ENCODE measurements around the gene CABP1. TPM values are rescaled to one million over a fixed set of nuclear protein-coding genes. Genes with fewer than 3 reads are reported as not detected.

Gene CABP1
- total RNA-seq, 1 experiment from 2014 or later = not detected

GRCh38 chr12:120640861-120641833 is 721 bp downstream of the CABP1 start:
- no peak for TF ChIP-seq EZH2 (IDR thresholded peaks at IDR 0.05; ENCODE audit: low read depth)
- TF ChIP-seq, protein P1, sequence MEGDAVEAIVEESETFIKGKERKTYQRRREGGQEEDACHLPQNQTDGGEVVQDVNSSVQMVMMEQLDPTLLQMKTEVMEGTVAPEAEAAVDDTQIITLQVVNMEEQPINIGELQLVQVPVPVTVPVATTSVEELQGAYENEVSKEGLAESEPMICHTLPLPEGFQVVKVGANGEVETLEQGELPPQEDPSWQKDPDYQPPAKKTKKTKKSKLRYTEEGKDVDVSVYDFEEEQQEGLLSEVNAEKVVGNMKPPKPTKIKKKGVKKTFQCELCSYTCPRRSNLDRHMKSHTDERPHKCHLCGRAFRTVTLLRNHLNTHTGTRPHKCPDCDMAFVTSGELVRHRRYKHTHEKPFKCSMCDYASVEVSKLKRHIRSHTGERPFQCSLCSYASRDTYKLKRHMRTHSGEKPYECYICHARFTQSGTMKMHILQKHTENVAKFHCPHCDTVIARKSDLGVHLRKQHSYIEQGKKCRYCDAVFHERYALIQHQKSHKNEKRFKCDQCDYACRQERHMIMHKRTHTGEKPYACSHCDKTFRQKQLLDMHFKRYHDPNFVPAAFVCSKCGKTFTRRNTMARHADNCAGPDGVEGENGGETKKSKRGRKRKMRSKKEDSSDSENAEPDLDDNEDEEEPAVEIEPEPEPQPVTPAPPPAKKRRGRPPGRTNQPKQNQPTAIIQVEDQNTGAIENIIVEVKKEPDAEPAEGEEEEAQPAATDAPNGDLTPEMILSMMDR (conservative IDR thresholded peaks at IDR 0.05) = no peak
- Histone ChIP-seq H3K4me1 (replicated peaks; ENCODE audit: insufficient read depth) (peaks cover 5% of the 10 kb centered on the region), H3K27ac (no peak overlapping the region), H3K27me3 (ENCODE audit: insufficient read depth, low read depth) (peaks cover 27% of the 10 kb centered on the region), H2AFZ (no peak overlapping the region), H3F3A (ENCODE audit: insufficient read depth, low read depth) (0 out of 2 replicates have a peak, but pooled peaks cover 4% of the 10 kb centered on the region), H3K9me3 (ENCODE audit: insufficient read depth, low read depth) (no peaks in the 10 kb centered on the region), H3K4me2 (peak overlapping the region; percentile 85), H3K9me2 (ENCODE audit: insufficient read depth) (no peaks in the 10 kb centered on the region), H3K4me3 (peak overlapping the region; percentile 54; the same call in 1 of the 2 replicates), H4K20me1 (ENCODE audit: insufficient read depth) (no peaks in the 10 kb centered on the region; the same call in 1 of the 2 replicates), H3K79me2 (ENCODE audit: low read depth) (no peaks in the 10 kb centered on the region), H3K36me3 (ENCODE audit: low read depth) (no peaks in the 10 kb centered on the region)
- peak; percentile 44 to 57 for DNase-seq
- intact Hi-C loops (cut with micrococcal nuclease; ENCODE audit: unreplicated experiment) = loop anchor here (10.0 kb wide), 1 partner anchor 286 kb away; no protein-coding TSS in a partner anchor
- POLR2A ChIA-PET (ENCODE audit: unreplicated experiment) = no interaction called here
- no TSS peak for BruUV-seq (replicated peaks)
- CTCF ChIA-PET = interaction anchor here (0.6 kb wide), 1 partner anchor 28 kb away, joined by 3 read pairs; no protein-coding TSS in a partner anchor

DNA sequence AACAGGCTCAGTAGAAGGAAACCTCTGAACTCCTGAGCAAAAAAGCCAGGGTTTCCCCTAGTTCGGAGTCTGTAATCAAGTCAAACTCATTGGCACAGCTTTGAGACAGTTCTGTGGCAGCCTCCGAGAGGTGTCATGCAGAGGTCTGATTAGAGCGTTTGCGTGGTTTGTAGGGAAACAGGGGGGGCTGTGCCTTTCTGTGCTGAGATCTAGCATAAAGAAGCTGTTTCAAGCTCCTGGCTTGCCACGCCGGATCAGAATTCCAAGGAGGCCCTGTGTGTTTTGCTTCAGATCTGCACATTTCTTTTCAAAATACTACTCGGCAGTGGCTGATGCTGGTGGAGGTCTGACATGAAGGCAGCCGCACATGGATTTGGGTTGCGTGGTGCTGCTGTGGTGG is 1.7 kb downstream of the CABP1 start:
- Histone ChIP-seq H3K4me2 (no peak overlapping the region), H3F3A (ENCODE audit: insufficient read depth, low read depth) (0 out of 2 replicates have a peak, but pooled peaks cover 4% of the 10 kb centered on the region), H3K4me1 (replicated peaks; ENCODE audit: insufficient read depth) (peaks cover 5% of the 10 kb centered on the region), H4K20me1 (ENCODE audit: insufficient read depth) (no peaks in the 10 kb centered on the region; the same call in 1 of the 2 replicates), H3K9me3 (ENCODE audit: insufficient read depth, low read depth) (no peaks in the 10 kb centered on the region), H3K9me2 (ENCODE audit: insufficient read depth) (no peaks in the 10 kb centered on the region), H3K27me3 (ENCODE audit: insufficient read depth, low read depth) (peaks cover 27% of the 10 kb centered on the region), H3K4me3 (no peak overlapping the region), H2AFZ (no peak overlapping the region), H3K27ac (no peak overlapping the region), H3K79me2 (ENCODE audit: low read depth) (no peaks in the 10 kb centered on the region), H3K36me3 (ENCODE audit: low read depth) (no peaks in the 10 kb centered on the region)
- POLR2A ChIA-PET (ENCODE audit: unreplicated experiment) = no interaction called here
- intact Hi-C loops (cut with micrococcal nuclease; ENCODE audit: unreplicated experiment) = loop anchor here (10.0 kb wide), 1 partner anchor 287 kb away; no protein-coding TSS in a partner anchor
- TF ChIP-seq, protein P1 (conservative IDR thresholded peaks at IDR 0.05) = no peak
- TF ChIP-seq EZH2 (IDR thresholded peaks at IDR 0.05; ENCODE audit: low read depth) = no peak
- DNase-seq = no peak
- CTCF ChIA-PET = no interaction called here
- no TSS peak for BruUV-seq (replicated peaks)

- no peak for DNase-seq
- Histone ChIP-seq H3K4me1 (replicated peaks; ENCODE audit: insufficient read depth) (peaks cover 5% of the 10 kb centered on the region), H3K27ac (no peak overlapping the region), H3K36me3 (ENCODE audit: low read depth) (no peaks in the 10 kb centered on the region), H2AFZ (no peak overlapping the region), H3K79me2 (ENCODE audit: low read depth) (no peaks in the 10 kb centered on the region), H3K4me3 (no peak overlapping the region), H3K9me2 (ENCODE audit: insufficient read depth) (no peaks in the 10 kb centered on the region), H3F3A (ENCODE audit: insufficient read depth, low read depth) (0 out of 2 replicates have a peak, but pooled peaks cover 4% of the 10 kb centered on the region), H3K9me3 (ENCODE audit: insufficient read depth, low read depth) (no peaks in the 10 kb centered on the region), H4K20me1 (ENCODE audit: insufficient read depth) (no peaks in the 10 kb centered on the region; the same call in 1 of the 2 replicates), H3K27me3 (ENCODE audit: insufficient read depth, low read depth) (peaks cover 27% of the 10 kb centered on the region), H3K4me2 (no peak overlapping the region)
- TF ChIP-seq EZH2 (IDR thresholded peaks at IDR 0.05; ENCODE audit: low read depth) = no peak
- TF ChIP-seq, protein P1 (conservative IDR thresholded peaks at IDR 0.05) = no peak
- CTCF ChIA-PET = no interaction called here
- no TSS peak for BruUV-seq (replicated peaks)
- intact Hi-C loops (cut with micrococcal nuclease; ENCODE audit: unreplicated experiment) = loop anchor here (10.0 kb wide), 1 partner anchor 288 kb away; no protein-coding TSS in a partner anchor
- POLR2A ChIA-PET (ENCODE audit: unreplicated experiment) = no interaction called here
Observed at GRCh38 chr12:120642826-120643225, 2.4 kb downstream of the CABP1 start.
